ENCODE measurements around the gene BAHCC1.
"Not testable (repeated sequence)": the region's sequence is repeated elsewhere in the genome, so short reads cannot be mapped to it uniquely, and the experiment has no call there.

GRCh38 chr17:81362001-81362400 lies 33.3 kb upstream of the BAHCC1 start:
- TF ChIP-seq CTCF, POLR2A (IDR thresholded peaks at IDR 0.05): not testable (repeated sequence)
